DOHH2 (cell line): ENCODE measurements around the gene METTL17.
A peak's percentile ranks its signal among the peaks of the same experiment; 100 is the strongest.
"Not testable (repeated sequence)": the region's sequence is repeated elsewhere in the genome, so short reads cannot be mapped to it uniquely, and the experiment has no call there.

Source experiments
- H3F3A ChIP-seq: fragments of 200-600 bp; sonication (generic), shearing (Covaris generic); 2 replicates; pipeline ENCODE4 v1.6.0; 2016; ENCODE audit warnings: antibody characterized with exemption, mild to moderate bottlenecking; ENCODE audit not compliant: control insufficient read depth, insufficient read depth
- H3K27ac ChIP-seq: fragments of 200-600 bp; sonication (generic); 2 replicates; pipeline ENCODE4 v1.5.1; 2014; ENCODE audit warnings: low read depth, mild to moderate bottlenecking, low read length, moderate library complexity
- H3K27me3 ChIP-seq: fragments of 200-600 bp; sonication (generic); 2 replicates; pipeline ENCODE4 v1.6.1; 2014; ENCODE audit warnings: mild to moderate bottlenecking, low read length, mixed read lengths; ENCODE audit not compliant: control insufficient read depth
- H3K36me3 ChIP-seq: fragments of 200-600 bp; sonication (generic); 2 replicates; pipeline ENCODE4 v1.6.1; 2014; ENCODE audit warnings: mild to moderate bottlenecking, low read length, moderate library complexity, mixed read lengths; ENCODE audit not compliant: control insufficient read depth
- H3K4me1 ChIP-seq: fragments of 200-600 bp; sonication (generic); 2 replicates; pipeline ENCODE4 v1.6.1; 2014; ENCODE audit warnings: mild to moderate bottlenecking, low read length, mixed read lengths; ENCODE audit not compliant: control insufficient read depth
- H3K4me2 ChIP-seq: fragments of 200-600 bp; sonication (generic); 2 replicates; pipeline ENCODE4 v1.6.0; 2014; ENCODE audit warnings: mild to moderate bottlenecking, low read length, moderate library complexity
- H3K4me3 ChIP-seq: fragments of 200-600 bp; sonication (generic); 2 replicates; pipeline ENCODE4 v1.5.1; 2014; ENCODE audit warnings: mild to moderate bottlenecking, low read length, mixed read lengths
- H3K79me2 ChIP-seq: fragments of 200-600 bp; sonication (generic); 2 replicates; pipeline ENCODE4 v1.6.1; 2014; ENCODE audit warnings: mild to moderate bottlenecking, low read length, mixed read lengths; ENCODE audit not compliant: control insufficient read depth
- H3K9me2 ChIP-seq: fragments of 200-600 bp; sonication (generic); replicated peaks from 2 replicates; pipeline ENCODE4 v1.6.1; 2014; ENCODE audit warnings: mild to moderate bottlenecking, low read length, mixed read lengths; ENCODE audit not compliant: control insufficient read depth
- H3K9me3 ChIP-seq: fragments of 200-600 bp; sonication (generic); 2 replicates; pipeline ENCODE4 v1.6.1; 2014; ENCODE audit warnings: antibody characterized with exemption, low read length, mixed read lengths; ENCODE audit not compliant: control insufficient read depth, insufficient read depth
- H4K20me1 ChIP-seq: fragments of 200-600 bp; sonication (generic); 2 replicates; pipeline ENCODE4 v1.6.0; 2014; ENCODE audit warnings: low read depth, mild to moderate bottlenecking, antibody characterized with exemption, low read length, moderate library complexity; ENCODE audit not compliant: control insufficient read depth, insufficient read depth
- EZH2phosphoT487 ChIP-seq: fragments of 200-600 bp; sonication (generic); IDR thresholded peaks from 2 replicates; pipeline ENCODE4 v1.6.1; 2017; ENCODE audit warnings: borderline replicate concordance, mild to moderate bottlenecking, antibody characterized with exemption, low read length, moderate library complexity, mixed read lengths
- TF ChIP-seq, protein P1 (sequence below): fragments of 200-600 bp; sonication (generic); IDR thresholded peaks from one replicate; pipeline ENCODE4 v1.5.1; 2014; ENCODE audit warnings: antibody characterized with exemption, mild to moderate bottlenecking, low read depth, low read length; ENCODE audit not compliant: poor library complexity, severe bottlenecking

Gene METTL17

DNA sequence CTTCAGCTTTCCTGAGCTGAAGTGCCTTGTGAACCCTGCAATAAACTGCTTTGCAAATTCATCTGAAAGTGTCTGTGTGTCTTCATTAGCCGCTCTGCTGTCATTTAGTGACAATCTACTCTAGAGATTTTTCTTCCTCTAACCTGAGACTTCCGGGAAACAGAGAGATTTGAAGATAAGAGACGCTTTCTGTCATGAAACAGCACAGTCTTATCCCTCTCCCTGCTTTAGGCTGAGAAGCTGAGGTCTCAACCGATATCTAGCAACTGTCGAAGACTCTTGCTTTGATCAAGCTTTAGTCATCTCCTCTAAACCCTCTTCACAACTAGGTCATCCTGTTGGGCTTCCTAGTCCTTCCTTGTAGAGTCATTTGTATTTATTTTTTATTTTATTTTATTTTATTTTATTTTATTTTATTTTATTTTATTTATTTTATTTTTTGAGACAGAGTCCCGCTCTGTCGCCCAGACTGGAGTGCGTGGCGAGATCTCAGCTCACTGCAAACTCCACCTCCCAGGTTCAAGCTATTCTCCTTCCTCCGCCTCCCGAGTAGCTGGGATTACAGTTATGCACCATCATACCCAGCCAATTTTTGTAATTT is 33.3 kb upstream of the METTL17 start:
- Histone ChIP-seq H3K9me3 (no peaks in the 10 kb centered on the region), H3K27ac (no peak overlapping the region), H3K27me3 (no peaks in the 10 kb centered on the region), H3K4me1 (peaks cover 7% of the 10 kb centered on the region), H3K36me3 (no peaks in the 10 kb centered on the region), H3F3A (no peaks in the 10 kb centered on the region), H3K4me3 (no peak overlapping the region), H3K79me2 (no peaks in the 10 kb centered on the region), H3K4me2 (no peak overlapping the region), H4K20me1 (no peaks in the 10 kb centered on the region), H3K9me2 (no peaks in the 10 kb centered on the region)
- TF ChIP-seq, protein P1, sequence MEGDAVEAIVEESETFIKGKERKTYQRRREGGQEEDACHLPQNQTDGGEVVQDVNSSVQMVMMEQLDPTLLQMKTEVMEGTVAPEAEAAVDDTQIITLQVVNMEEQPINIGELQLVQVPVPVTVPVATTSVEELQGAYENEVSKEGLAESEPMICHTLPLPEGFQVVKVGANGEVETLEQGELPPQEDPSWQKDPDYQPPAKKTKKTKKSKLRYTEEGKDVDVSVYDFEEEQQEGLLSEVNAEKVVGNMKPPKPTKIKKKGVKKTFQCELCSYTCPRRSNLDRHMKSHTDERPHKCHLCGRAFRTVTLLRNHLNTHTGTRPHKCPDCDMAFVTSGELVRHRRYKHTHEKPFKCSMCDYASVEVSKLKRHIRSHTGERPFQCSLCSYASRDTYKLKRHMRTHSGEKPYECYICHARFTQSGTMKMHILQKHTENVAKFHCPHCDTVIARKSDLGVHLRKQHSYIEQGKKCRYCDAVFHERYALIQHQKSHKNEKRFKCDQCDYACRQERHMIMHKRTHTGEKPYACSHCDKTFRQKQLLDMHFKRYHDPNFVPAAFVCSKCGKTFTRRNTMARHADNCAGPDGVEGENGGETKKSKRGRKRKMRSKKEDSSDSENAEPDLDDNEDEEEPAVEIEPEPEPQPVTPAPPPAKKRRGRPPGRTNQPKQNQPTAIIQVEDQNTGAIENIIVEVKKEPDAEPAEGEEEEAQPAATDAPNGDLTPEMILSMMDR = no peak
- TF ChIP-seq EZH2phosphoT487 = no peak

DNA sequence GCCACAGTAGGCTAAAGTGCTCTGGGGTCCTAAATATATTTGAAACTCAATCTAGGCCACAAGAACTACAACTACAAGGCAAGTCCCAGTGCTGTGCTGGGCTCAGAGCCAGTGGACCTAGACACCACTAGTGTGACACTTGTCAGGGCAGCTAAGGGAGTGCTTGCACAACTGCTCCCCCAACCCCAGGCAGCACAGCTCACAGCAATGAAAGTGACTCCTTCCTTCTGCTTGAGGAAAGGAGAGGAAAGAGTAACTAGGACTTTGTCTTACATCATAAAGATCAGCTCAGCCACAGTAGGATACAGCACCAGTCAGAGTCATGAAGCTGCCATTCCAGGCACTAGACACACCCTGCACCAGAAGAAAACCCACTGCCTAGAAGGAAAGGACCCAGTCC is 30.8 kb upstream of the METTL17 start:
- H3K4me1 ChIP-seq = peaks cover 20% of the 10 kb centered on the region
- H3F3A ChIP-seq, H3K27me3 ChIP-seq, H4K20me1 ChIP-seq, H3K36me3 ChIP-seq, H3K4me3 ChIP-seq, H3K27ac ChIP-seq, H3K9me3 ChIP-seq, H3K4me2 ChIP-seq, H3K9me2 ChIP-seq, H3K79me2 ChIP-seq: not testable (repeated sequence)

DNA sequence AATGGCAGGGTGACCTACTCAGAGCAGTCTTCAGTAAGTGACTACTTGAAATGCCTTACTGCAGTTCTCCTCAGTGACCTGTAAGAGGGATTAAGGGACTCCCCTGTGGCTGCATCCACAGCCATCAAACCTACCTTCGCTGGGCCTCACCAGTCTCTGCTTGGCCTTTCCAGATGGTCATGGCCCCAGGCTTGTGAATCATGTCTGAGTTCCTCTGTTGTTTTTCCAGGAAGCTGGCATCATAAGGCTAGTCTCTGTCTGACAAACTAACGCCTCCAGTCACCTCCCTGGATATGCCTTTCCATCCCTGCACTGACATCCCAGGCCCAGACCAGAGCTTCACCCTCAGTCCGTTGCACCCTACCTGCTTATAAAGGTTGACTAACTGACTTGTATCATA is 20.4 kb upstream of the METTL17 start:
- Histone ChIP-seq H4K20me1 (no peaks in the 10 kb centered on the region), H3F3A (no peaks in the 10 kb centered on the region), H3K9me2 (no peaks in the 10 kb centered on the region), H3K4me3 (no peak overlapping the region), H3K79me2 (no peaks in the 10 kb centered on the region), H3K27me3 (peaks cover 34% of the 10 kb centered on the region), H3K27ac (no peak overlapping the region), H3K4me1 (peaks cover 13% of the 10 kb centered on the region), H3K36me3 (no peaks in the 10 kb centered on the region), H3K9me3 (no peaks in the 10 kb centered on the region), H3K4me2 (no peak overlapping the region)
- no peak for TF ChIP-seq EZH2phosphoT487
- TF ChIP-seq, protein P1 = no peak

DNA sequence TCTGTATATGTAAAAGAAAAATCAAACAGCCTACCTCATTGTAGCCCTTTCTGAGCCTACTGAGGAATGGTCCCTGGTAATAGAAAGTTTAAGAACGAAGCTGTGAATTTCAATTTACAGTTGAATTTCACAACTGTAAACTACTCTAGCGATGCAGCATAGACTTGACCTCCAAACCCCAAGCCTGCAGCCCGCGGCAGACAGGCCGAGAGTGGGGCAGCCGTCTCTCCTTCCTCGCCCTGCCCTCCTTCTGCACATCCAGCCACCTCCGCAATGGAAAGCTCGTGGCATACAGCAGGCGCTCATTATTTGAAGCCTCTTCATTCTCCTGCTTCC is 19.2 kb upstream of the METTL17 start:
- H3K4me1 ChIP-seq = peaks cover 13% of the 10 kb centered on the region
- no peaks in the 10 kb centered on the region for H4K20me1 ChIP-seq
- no peaks in the 10 kb centered on the region for H3F3A ChIP-seq
- H3K4me3 ChIP-seq = peak overlapping the region; percentile 92
- no peaks in the 10 kb centered on the region for H3K9me3 ChIP-seq
- H3K27me3 ChIP-seq = peaks cover 34% of the 10 kb centered on the region
- H3K79me2 ChIP-seq = no peaks in the 10 kb centered on the region
- H3K27ac ChIP-seq = no peak overlapping the region
- no peaks in the 10 kb centered on the region for H3K9me2 ChIP-seq
- TF ChIP-seq, protein P1 = no peak
- no peak for TF ChIP-seq EZH2phosphoT487
- peak overlapping the region; percentile 98 for H3K4me2 ChIP-seq
- H3K36me3 ChIP-seq = no peaks in the 10 kb centered on the region
